Activated T-cell treated with anti-CD3 and anti-CD28 coated beads, Interleukin-2, amount 50 U/mL, for 48 hours (primary cell): ENCODE measurements around the gene CBX8.

Experiments used
- DNase-seq, 2 experiments: peaks; one replicate each; pipeline ENCODE4 v3.0.0-alpha.2; 2020

The CBX8 gene

DNA sequence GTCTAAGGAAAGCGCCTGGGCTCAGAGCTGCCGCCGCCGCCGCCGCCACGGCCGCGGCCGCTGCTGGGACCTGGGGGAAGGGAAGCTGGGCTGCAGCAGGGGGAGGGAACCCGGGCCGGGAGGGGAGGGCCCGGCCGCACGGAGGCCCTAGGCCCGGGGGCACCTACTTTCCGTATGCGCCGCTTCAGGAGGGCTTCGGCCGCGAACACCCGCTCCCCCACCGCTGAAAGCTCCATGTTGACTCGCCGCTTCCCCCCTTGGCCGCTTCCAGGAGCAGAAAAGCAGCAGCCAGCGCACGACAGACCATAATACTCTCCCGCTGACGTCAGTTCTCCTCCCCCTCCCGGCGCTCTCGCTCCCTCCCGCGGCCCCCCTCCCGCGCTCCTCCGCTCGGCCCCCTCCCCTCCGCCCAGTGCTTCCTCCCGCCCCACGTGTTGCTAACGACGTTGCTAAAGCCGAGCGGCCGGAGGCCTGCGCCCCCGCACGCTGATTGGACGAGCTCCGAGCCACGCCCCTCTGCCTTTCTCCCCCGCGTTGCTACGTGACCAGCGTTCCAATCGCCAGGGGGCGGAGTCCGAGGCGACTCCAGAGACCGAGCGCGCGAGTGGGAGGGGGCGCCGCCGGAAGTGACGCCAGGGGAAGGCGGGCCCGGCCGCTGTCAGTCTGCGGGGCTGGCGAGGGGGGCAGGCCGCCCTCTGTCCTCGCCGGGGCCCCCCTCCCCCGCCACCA, at the start of gene CBX8:
Gene CBX8, minus strand, starts transcription at position 315 of the 729 bp plus-strand sequence. Its CDS starts 79 bp downstream, at position 236.
- DNase-seq, result peak; percentile 99

DNA sequence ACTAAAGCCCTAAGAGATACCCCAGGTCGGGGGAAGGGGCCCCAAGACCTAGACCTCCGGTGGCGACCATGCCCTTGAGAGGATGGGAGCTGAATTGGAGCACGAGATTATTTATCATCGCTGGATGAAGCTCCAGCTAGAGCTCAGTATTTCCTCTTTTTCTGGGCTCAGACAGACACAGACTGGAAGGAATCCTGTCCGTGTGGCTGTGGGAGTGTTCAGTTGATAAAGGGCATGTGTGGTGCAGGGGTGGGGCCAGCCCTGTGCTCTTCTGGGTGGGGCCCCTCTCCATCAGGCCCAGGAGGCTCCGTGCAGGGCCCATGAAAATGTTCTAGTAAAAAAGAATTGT, 48.7 kb upstream of the CBX8 start:
- no peak for DNase-seq

DNA sequence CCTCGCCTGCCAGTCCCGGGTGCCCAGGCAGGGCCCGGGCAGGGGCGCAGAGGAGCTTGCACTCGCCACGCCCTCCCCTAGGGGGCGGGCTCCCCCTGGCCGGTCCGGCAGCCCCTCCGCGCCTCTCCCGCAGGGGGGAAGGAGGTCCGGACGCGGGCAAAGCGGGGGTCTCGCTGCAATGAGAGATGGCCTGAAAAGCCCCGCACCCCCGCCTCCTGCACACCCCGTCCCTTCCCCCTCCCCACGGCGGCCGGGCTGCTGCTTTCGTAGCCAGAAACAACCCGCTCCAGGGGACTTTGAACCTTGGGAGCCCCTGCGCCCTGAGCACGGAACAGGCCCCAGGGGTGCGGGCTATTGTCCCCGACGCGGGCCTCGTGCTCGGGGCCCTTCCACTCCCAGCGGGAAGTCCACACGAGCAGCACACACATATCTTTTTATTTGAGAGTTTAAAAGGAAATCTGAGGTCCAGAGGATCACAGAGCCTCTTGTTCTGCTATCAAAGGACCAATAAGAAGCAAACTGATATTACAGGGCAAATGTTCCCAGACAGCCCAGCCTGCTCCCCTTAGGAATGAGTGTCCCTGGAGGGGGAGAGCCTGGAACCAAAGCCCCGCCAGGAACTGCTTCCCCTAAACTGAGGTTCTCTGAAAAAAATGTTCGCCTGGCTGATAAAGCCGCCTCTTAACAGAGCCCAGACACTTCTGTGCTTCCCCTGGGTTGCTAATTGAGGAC, 48.2 kb upstream of the CBX8 start:
- peak; percentile 61 to 74 for DNase-seq

DNA sequence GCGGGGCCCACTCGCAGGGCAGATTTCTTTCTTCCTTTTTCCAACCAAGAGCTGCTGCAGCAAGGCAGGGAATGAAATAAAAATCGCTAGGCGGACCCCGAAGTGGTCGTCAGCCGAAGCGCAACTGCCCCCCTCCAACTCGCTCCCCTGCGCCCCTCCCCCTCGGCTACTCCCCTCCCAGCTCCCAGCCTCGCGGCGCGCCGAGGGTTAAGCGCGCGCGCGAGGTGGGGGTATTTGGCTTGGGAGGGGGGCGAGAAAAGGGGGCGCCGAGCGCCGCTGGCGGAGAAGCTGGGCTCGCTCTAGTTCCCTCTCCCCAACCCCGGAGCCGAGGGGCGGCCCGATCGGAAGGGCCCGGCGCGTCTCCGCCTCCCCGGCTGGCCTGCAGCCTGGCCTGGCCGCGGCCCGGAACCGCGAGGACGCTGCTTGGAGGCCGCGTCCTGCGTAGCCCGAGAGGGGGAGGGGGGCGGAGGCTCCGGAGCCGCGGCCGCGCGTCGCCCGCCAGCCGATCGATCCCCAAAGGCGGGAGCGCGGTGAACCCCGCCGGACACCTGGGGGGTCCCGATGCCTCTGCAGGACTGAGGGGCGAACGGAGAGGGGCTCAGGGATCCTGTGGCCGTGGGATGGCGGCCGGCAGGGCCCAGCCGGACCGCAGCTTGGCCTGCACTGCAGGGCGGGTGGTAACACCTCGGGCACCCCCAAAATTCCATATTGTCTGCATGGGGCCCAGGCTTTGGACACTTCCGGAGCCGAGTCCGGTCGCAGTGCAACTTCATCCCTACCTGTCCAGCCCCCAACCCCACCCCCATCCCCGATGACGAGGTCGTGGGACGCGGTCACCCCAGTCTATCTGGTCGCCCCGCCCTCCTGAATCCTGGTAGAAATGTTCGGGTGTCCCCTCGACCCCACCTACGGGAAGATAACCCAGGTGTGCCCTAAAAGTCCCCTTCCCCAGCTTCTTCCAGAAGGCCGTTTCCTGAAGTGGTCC, 47.2 kb upstream of the CBX8 start:
- DNase-seq, result no peak

DNA sequence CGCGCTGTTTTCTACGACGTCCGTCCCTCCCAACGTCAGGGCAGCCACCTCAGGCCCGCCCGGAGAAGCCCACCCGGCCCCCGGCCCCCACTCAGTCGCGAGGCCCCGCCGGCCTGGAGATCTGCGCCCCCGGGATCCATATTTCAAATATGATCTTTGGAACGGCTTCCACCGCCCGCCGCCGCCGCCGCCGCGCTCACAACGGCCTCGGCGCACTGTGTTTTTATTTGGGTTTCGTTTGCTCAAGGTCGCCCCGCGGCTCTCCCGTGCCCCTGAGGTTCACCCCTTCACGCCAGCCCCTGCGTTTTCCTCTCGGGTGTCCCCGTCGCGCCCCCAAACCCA, 46.6 kb upstream of the CBX8 start:
- peak in 1 of 2 experiments; percentile 52 for DNase-seq

DNA sequence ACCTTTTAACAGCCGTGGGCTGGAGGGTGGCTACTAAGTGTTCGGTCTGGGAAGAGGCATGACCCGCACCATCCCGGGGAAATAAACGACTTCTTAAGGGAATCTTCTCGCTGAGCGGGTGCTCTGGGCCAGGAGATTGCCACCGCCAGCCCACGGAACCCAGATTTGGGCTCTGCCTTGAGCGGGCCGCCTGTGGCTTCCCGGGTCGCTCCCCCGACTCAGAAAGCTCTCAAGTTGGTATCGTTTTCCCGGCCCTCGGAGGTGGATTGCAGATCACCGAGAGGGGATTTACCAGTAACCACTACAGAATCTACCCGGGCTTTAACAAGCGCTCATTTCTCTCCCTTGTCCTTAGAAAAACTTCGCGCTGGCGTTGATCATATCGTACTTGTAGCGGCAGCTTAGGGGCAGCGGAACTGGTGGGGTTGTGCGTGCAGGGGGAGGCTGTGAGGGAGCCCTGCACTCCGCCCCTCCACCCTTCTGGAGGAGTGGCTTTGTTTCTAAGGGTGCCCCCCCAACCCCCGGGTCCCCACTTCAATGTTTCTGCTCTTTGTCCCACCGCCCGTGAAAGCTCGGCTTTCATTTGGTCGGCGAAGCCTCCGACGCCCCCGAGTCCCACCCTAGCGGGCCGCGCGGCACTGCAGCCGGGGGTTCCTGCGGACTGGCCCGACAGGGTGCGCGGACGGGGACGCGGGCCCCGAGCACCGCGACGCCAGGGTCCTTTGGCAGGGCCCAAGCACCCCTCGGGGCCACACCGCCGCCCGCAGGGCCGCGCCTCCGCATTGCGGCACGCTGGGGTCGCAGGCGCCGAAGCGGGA, 46.0 kb upstream of the CBX8 start:
- peak; percentile 46 for DNase-seq

DNA sequence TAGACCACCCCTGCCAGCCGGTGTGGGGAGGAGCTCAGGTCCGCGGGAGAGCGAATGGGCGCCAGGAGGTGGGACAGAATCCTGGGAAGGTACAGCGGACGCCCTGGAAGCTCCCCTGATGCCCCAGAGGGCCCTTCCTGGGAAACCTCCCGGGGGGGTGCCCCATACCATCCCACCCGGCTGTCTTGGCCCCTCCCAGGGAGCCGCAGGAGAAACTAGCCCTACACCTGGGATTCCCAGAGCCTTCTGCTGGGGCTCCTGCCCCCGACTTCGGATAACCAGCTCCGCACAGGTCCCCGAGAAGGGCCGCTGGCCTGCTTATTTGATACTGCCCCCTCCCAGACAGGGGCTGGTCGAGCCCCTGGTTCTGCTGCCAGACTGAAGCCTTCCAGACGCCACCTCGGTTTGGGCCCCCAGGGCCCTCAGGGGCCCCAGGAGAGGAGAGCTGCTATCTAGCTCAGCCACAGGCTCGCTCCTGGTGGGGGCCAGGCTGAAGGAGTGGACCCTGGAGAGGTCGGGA, 45.3 kb upstream of the CBX8 start:
- no peak for DNase-seq

DNA sequence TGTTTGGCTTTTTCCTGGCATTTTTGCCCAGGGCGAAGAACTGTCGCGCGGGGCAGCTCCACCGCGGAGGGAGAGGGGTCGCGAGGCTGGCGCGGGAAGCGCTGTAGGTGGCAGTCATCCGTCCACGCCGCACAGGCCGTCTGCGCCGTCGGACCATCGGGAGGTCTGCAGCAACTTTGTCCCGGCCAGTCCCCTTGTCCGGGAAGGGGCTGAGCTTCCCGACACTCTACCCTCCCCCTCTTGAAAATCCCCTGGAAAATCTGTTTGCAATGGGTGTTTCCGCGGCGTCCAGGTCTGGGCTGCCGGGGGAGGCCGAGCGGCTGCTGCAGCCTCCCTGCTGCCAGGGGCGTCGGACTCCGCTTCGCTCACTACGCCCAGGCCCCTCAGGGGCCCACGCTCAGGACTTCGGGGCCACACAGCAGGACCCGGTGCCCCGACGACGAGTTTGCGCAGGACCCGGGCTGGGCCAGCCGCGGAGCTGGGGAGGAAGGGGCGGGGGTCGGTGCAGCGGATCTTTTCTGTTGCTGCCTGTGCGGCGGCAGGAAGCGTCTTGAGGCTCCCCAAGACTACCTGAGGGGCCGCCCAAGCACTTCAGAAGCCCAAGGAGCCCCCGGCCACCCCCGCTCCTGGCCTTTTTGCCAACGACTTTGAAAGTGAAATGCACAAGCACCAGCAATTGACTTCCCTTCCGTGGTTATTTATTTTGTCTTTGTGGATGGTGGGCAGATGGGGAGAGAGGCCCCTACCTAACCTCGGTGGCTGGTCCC, 44.7 kb upstream of the CBX8 start:
- peak in 1 of 2 experiments; percentile 41 for DNase-seq

DNA sequence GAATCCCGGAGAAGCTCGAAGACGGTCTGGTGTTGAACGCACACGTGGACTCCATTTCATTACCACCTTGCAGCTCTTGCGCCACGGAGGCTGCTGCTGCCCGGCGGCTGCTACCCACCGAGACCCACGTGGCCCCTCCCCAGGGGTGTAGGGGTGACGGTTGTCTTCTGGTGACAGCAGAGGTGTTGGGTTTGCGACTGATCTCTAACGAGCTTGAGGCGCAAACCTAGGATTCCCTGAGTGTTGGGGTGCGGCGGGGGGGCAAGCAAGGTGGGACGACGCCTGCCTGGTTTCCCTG, 44.1 kb upstream of the CBX8 start:
- peak in 1 of 2 experiments; percentile 45 for DNase-seq

DNA sequence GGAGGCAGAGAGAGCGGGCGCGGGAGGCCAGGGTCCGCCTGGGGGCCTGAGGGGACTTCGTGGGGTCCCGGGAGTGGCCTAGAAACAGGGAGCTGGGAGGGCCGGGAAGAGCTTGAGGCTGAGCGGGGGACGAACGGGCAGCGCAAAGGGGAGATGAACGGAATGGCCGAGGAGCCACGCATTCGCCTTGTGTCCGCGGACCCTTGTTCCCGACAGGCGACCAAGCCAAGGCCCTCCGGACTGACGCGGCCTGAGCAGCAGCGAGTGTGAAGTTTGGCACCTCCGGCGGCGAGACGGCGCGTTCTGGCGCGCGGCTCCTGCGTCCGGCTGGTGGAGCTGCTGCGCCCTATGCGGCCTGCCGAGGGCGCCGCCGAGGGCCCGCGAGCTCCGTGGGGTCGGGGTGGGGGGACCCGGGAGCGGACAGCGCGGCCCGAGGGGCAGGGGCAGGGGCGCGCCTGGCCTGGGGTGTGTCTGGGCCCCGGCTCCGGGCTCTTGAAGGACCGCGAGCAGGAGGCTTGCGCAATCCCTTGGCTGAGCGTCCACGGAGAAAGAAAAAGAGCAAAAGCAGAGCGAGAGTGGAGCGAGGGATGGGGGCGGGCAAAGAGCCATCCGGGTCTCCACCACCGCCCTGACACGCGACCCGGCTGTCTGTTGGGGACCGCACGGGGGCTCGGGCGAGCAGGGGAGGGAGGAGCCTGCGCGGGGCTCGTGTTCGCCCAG, 43.6 kb upstream of the CBX8 start:
- DNase-seq, result peak; percentile 41 to 61

DNA sequence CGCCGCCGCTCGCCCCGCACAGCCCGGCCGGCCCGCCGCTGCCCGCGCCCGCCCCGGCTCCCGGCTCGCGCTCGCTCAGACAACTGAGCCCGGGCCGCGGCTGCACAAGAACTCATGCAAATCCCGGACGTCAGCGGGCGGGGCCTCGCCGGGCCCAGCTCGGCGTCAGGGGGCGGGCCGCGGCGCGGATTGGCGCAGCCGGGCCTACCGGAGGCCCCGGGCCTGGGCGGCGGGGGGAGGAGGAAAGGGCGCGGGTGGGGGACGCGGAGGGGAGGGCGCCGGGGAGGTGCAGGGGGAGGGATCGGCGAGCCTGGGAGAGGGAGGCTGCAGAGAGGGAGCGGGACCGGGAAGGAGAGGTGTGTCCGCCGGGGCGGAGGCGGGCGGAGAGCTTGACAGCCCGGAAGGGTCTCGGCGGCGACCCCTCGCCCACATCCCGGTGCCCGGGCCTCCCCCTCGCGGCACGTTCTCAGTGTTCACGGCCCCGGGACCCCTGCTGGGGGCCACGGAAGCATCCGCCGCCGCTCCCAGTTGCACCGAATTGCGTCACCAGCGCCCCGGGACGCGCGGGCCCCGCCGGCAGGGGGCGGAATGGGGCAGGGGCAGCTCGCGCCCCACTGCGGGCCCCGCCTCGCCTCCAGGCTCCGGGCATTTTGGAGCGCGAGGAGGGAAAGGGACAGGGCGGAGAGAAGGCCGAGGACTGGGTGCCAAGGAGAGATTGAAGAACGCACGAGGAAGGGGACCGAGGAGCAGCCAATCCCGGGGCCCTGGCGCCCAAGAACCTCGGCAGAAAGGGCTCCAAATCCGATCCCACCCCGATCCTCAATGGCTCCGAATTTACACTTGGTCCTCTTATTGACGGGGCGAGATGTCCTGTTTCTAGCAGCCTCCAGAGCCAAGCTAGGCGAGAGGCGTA, 42.7 kb upstream of the CBX8 start, which contains the start of gene CBX4:
Gene CBX4, minus strand, starts transcription at position 85 of the 913 bp plus-strand sequence. CDS start 189 bp downstream, outside the sequence.
- peak; percentile 92 to 94 for DNase-seq

DNA sequence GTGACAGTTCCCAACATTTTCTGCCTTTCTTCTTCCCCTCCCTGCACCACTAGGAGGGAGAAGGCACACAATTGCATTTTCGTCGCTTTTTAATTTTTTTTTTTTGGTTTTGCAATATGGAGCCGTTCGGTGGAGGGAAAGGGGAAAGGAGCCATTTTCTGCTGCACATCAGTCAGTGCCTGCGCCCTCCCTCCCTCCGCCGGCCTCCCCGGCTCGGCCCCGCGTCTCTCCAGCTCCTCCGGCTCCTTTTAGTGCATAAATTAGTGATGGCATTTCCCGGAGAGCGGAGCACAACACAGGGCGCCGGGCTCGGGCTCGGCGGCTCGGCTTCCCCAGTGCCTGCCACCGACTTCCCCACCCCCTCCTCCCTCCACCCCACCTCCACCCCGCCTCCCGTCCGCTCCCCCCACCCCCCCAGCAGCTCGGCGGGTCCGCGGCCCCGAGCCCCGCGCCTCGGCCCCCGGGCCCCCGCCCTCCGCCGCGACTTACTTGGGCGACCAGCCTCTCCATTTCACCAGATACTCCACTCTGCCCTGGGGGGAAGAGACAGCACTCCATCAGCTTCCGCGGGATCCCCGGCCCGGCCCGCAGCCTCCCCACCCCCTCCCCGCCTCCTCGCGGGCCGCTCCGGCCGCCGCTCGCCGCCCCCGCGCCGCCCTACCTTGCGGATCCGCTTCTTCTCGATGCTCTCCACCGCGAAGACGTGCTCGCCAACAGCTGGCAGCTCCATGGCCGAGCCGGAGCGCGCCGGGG, 41.8 kb upstream of the CBX8 start:
- DNase-seq, result peak; percentile 65 to 75

DNA sequence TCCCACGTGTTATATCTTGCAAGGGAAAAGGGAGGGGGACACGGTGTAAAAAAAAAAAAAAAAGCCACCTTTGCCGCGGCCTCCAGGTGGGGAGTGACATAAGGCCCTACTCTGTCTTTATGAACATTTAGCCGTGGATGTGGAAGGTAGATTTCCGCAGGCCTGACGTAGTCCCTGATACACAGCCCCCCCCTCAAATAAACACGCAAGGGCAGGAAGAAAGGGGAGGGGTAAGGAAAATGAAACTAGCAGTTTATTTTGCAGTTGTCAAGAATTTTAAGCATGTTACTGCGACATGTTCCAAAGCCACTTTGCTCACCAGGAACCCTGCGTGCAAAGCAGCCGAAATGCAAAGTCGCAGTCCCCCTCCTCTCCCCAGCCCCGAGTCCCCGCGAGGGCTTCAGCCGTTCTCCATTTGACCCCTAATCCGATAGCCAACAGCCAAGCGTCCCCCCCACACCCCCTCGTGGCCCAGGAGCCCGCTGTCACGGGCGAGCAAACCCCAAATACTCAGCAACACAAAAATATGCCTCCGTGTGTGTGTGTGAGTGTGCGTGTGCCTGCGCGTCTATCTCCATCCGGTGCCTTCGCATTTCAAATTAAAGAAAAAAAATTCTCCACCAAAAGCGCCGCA, 41.1 kb upstream of the CBX8 start:
- DNase-seq, result peak in 1 of 2 experiments; percentile 46

DNA sequence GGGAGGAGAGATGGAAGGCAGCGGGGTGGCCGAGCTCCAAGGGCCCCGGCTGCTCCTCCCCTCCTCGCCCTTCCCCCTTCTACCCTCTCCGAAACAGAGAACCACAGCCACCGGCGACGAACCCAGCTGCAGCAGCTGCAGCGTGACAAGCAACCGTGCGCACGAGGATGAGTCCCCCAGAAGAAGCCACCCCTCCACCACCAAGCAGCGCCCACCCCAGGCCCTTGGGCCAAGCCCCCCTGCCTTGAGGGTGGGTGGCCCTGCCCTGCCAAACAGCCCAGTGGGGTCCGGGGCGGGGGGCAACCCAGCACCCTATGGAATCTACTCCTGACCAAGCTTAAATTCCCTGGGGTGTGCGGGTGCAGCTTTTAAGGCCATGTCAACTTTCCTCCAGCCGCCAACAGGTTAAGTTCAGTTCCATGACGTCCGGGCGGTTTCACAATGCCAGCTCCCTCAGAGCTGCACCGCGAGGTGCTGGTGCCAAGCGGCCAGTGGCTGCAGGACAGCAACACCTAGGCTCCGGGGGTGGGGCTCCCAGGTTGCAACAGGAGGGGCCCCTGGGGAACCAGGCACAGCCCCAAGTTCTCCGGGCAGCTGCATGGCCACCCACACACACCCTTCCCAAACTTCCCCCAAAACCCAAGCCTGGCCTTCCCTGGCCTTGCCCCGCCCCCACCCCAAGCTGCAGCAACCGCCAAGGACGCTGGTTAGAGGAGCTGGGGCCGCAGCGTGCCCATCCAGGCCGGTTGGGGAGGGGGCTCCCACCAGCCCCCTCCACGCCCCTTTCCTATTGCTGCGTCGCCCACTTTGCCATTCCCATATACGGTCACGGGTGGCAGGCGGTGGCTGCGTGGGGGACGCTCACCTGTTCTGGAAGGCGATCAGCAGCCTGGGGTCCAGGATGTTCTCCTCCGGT, 40.4 kb upstream of the CBX8 start:
- peak; percentile 59 to 66 for DNase-seq

DNA sequence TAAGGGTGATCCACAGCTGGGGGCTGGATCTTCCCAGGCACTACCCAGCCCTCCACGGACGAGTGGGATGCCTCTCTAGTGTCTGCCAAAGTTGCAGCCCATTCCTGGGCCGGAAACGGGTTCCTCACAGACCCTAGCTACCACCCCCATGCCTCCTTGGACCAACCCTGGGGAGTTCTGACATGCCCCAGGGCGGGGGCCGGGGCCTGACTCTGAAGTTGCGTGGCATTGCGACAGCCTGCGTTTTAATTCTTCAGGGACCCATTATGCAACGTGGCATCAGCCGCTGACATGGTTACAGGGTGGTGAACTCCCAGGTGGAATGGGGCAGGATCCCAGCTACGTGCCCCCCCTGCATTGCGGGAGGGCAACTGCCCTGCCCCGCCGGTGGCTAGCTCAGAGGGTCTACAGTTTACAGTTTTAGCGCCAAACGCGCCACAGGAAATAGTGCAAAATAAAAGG, 39.7 kb upstream of the CBX8 start:
- DNase-seq, result no peak

DNA sequence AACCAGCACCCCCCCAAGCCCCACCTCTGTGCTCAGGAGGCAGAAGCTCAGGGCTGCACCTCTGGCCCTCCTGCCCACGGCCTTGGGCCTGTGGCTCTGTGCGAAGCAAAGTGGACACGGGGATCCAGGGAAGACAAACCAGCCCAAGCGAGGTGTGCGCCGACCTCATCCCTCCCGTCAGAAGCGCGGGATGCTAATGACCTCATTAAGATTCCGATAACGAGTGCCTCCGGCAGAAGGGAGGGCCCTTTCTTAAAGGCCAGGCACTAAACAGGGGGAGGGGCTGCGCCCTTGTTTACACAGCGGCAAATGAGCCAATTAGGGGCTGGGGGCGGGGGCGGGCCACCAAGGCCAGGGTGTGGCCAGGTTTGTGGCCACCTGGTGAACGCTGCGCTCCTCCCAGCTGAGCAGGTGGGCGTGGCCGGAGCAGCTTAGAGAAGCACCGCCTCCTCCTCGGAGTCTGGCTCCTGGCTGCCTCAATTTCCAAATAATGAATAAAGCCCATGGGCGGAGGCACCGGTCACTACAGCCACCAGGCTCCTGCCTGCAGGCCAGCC, 39.2 kb upstream of the CBX8 start:
- DNase-seq, result no peak

DNA sequence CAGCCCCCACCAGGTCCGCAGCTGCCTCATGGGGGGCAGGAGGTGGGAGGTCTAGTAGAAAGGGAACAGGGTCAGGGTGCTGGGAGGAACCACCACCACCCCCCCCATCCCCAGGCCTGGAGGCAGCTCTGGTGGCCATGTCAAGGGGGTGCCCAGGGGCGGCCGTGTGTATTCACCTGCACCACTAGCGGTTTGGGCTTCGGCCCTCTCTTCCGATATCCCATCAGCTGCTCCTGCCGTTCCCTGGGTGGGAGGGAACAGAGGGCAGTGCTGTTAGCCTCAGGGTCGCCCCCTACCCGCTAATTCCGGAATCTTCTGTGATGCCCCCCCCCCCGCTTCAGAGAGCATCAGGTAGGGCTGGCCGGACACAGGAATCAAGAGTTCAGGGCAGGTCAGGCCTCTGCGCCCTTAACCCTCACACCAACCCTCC, 38.6 kb upstream of the CBX8 start:
- DNase-seq, result no peak
